ENCODE data around the gene ALKBH3.

GRCh38 chr11:43914466-43914865 lies 33.8 kb downstream of the ALKBH3 start:
- no peak for TF ChIP-seq POLR2AphosphoS5 (IDR thresholded peaks at IDR 0.05; ENCODE audit: low read depth, low read length)
- no peak for TF ChIP-seq CTCF (IDR thresholded peaks at IDR 0.05)
- TF ChIP-seq USF2 (IDR thresholded peaks at IDR 0.05; ENCODE audit: borderline replicate concordance, low read depth, low read length), result no peak
- TF ChIP-seq RCOR1 (IDR thresholded peaks at IDR 0.05; ENCODE audit: low read length), result no peak
- TF ChIP-seq JUND (IDR thresholded peaks at IDR 0.05), result no peak
- TF ChIP-seq PBX3 (IDR thresholded peaks at IDR 0.05), result no peak
- TF ChIP-seq MXI1 (IDR thresholded peaks at IDR 0.05; ENCODE audit: low read depth, low read length), result no peak
- TF ChIP-seq ZBTB33 (IDR thresholded peaks at IDR 0.05; ENCODE audit: borderline replicate concordance, low read depth), result no peak

Measured in SK-N-SH (cell line).